Suppressor macrophage (primary cell): ENCODE data around the gene ADARB2.

Experiments
- DNase-seq, 4 experiments: peaks; one replicate each; pipeline ENCODE4 v3.0.0-alpha.2; 2020 to 2022

Gene ADARB2

DNA sequence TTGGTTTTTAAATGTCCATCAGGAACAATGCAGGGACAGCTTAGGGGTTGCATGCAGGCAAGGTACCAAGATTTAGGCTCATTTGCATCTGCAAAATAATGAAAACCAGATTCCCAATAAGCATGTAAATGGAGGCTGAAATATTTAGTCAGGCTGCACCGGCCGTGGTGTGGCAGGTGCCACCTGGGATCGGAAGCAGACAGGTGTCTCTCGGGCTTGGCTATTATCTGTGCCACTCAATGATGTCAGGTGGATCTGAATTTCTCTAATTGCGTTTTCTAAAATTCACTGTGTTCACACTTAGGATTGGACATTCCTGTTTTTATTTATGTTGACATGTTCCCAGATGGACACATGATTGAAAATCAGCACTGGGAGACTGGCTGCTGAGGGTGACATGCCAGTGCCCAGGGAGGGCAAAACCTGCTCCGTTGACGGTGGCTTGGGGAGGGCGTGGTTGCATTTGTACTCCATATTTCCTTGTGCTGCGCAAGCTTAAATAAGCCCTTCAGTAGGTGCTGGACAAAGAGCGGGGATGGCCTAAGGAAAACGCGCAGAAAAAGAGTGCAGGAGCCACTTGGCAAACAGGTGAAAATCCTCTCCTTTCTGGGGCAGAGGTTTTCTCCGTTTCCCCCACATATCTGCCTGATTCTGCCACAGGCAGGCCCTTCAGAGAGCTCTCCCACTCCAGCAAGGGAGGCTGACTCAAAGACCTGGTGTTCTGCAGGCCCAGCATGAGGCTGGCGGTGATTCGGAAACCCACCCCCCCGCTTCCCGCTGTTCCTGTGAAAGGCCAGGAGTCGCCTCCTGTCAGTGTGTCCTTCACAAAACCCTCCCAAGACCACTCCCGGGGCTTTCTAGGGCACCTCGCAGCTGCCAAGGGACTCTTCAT, 538.6 kb downstream of the ADARB2 start:
- no peak for DNase-seq

DNA sequence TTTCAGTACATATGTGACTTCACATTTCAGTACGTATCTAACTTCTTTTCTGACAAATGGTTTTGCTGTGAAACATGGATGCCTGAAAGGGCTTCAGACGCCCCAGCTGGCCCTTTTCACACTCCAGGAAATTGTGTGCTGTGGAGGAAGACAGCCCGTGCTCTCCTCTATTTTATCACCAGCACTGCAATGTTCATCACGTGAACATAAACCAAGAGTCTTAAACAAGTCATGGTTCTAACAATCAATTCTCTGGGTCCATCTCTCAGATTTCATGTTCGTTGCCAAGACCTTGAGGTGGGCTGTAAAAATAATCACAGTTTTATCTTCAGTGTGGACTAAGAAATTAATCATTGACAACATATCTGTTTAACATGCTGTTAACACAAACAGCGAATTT, 539.9 kb downstream of the ADARB2 start:
- no peak for DNase-seq

DNA sequence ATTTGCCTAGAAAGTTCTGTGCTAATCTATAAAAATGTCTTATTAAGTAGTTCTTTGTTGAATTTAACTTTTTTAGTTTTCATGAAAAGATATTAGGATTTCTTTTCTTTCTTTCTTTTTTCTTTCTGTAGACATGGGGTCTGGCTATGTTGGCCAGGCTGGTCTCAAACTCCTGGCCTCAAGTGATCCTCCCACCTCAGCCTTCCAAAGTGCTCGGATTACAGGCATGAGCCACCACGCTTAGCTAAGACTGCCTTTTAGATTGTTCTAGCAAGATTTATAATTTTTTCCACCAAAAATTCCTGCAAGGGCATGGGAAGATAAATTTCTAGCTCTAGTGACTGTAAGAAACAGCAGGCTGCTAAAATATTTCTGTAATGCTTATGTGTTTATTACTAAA, 540.7 kb downstream of the ADARB2 start:
- DNase-seq = no peak

DNA sequence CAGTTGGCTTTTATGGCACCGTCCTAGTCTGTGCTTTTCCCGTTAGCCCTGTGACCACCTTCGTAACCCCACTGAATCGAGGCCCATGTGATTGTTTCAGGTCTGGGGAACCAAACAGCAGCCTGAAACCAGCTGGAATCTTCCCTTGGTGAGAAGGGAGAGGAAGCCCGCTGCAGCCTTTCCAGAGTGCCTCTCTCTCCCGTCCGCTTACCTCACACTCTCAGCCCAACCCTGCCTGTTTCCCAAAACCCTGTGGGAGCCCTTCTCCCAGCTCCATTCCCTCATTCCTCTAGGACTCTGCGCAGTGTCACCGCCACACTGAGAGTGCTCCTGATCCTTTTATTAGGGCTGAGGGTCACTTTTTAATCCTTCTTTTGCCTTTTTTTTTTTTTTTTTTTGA, 541.5 kb downstream of the ADARB2 start:
- no peak for DNase-seq

DNA sequence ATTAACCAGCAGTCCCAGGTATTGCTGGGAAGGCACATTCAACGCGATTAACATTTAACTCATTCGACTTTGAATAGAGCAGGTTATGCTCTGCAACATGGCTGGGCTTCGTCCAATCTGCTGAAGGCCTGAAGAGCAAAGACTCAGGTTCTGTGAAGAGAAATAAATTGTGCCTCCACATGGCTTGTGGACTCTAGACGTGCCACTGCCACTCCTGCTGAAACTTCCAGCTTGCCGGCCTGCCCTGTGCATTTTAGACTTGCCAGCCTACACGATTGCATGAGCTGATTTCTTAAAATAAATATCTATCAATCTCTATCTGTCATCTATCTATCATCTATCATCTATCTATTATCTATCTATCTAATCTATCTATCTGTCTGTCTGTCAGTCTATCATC, 543.2 kb downstream of the ADARB2 start:
- no peak for DNase-seq

DNA sequence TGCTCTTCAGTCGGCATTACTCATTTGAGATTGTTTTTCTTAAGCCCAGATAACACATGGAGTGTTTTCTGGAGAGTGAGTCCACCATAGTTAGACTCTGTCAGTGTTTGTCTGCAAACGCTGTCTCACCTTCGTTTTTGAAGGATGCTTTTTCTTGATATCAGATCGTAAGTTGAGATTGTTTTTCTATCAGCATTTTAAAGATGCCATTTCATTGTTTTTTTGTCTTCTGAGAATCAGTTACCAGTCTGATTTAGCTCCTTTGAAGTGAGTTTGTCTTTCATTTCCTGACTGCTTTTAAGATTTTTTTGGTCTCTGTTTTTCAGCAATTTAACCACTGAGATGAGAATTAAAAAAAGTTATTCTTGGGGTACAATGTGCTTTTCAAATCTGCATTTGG, 543.8 kb downstream of the ADARB2 start:
- DNase-seq = no peak

DNA sequence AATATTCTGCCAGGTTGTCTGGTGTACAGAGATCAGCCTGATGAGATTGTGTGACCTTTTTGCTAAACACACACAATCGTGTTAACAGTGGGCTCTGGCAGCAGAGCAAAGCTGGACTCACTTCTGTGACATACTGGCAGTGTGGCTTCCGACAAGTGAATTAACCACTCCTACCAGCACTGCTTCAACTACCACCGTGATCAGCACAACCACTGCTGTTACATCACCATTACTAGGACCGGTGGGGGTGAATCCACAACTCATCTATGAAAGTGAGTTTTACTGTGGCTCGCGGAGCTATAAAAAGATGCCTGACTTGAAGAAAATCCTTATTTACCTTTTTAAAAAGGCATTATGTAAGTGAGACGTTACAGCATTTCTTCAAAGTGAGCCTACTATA, 545.6 kb downstream of the ADARB2 start:
- DNase-seq = no peak

DNA sequence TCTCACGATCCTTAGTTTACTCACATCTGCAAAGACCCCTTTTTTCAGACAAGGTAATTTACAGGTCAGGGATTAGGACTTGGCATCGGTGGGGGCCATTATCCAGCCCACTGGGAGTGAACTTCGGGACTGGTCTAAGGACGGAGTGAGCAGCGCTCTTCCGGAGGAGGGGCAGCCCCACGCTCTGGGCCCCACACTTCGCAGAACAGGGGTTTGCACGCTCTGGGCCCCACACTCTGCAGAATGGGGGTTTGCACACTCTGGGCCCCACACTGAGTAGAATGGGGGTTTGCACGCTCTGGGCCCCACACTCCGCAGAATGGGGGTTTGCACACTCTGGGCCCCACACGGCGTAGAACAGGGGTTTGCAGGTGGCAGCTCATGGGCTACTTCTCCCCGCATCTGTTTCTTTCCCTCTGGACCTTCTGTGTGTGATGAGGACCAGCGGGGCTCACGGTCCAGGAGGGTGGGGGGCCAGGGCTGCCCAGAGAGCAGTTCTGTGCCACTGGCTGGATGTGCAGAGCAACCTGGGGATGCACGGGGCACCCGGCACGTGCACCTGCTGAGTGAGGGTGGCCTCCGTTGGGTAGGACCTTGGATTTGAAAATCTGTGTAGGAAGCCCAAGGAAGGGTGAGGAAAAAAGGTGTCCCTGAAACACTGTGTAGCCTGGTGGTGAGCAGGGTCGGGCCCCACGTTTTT, 546.4 kb downstream of the ADARB2 start:
- DNase-seq = no peak

DNA sequence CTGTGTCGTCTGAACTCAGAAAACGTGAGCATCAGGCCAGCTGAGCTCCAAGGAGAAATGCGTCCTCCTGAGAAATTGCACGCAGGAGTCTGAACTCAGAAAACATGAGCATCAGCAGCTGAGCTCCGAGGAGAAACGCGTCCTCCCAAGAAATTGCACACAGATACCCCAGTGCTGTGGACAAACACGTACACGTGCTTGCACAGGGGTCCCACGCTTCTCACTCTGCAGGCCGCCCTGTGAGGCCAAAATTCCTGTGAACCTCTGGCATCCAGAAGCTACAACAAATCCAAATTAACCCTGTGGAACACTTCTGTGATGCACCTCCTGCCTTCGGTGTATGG, 547.3 kb downstream of the ADARB2 start:
- no peak for DNase-seq

DNA sequence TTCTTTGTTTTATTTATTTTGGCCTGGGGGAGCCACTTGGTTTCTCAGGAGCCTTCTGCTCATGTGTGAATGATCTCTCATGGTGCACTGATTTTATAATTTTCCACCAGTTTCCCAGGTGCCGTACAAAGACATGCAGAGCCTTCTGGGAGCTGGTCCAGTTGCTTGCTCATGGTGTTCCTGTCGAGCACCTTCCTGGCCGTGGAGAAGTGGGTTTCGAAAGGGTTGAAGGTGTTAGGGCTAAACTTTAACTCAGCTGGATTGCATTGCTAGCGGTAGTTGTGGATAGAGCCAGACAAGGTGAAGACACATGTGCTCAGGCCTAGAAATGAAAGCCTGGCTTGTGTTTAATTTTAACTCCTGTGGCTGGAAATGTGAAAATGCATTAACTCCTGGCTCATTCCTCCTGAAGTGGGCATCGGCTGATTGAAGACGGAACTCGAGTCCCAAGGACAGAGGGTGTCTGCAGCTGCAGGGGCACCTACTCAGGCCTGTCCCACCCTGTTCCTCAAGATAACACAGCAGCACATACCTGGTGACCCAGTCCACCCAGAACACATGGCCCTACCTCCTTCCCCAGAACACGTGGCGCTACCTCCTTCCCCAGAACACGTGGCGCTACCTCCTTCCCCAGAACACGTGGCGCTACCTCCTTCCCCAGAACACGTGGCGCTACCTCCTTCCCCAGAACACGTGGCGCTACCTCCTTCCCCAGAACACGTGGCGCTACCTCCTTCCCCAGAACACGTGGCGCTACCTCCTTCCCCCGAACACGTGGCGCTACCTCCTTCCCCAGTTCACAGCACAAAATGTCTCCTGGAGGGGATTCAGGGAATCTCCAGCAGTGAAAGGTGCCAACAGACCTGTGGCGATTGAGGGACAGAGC, 547.9 kb downstream of the ADARB2 start:
- DNase-seq = no peak

DNA sequence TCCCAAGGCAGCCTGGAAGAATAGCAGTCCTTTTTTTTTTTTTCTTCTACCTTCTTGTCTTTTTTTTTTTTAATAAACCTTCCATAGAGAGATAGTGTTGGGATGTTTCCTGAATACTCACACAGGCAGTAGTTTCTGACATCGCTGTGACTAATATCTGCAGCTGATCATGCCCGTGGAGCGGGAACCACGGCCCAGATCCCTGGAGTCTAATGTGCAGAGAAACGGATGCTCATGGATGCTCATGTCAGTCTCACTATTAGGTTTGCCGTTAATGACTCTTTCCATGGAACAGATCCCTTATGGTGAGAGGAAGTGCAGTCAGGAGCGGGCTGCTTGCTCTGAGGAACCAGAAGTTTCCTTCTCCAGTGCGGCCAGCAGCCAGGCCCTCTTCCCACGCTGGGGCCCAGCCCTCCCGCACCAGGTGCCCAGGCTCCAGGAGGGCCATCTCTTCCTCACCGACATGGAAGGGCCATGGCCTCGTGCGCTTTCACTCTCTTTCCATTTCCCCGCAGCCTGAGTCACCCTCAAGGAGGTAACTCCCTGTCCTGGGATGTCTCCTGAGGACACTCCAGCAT, 548.7 kb downstream of the ADARB2 start:
- DNase-seq = no peak

DNA sequence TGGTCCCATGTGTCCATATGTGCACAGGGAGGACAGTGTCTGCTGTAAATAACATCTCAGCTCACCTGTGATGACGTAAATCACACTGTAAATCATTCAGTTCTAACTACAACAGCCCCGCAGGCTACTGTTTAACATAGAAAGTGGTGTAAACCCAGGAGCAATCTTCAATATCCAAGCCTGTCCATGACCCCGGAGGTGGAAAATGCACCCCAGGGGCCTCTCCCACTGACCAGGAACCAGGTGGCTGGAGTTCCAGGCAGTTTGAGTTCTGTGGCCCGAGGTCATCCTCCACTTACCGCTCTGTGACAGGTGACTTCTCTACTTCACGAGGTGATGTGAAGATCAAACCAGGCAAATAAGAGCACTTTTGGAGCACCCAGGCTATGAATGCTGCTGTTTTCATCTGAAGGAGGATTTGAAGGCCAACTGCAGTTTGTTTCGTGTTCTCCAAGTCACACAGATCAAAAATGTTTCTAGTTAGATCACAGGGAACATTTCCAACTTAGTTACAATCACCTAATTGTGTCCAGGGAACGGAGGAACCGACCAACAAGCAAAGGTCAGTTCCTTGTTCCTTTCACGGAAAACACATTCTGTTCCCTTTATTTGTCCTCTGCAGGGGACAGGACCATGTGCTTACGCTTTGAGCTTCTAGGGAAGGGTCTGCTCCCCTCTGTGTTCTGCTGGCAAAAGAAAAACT, 549.3 kb downstream of the ADARB2 start:
- no peak for DNase-seq

DNA sequence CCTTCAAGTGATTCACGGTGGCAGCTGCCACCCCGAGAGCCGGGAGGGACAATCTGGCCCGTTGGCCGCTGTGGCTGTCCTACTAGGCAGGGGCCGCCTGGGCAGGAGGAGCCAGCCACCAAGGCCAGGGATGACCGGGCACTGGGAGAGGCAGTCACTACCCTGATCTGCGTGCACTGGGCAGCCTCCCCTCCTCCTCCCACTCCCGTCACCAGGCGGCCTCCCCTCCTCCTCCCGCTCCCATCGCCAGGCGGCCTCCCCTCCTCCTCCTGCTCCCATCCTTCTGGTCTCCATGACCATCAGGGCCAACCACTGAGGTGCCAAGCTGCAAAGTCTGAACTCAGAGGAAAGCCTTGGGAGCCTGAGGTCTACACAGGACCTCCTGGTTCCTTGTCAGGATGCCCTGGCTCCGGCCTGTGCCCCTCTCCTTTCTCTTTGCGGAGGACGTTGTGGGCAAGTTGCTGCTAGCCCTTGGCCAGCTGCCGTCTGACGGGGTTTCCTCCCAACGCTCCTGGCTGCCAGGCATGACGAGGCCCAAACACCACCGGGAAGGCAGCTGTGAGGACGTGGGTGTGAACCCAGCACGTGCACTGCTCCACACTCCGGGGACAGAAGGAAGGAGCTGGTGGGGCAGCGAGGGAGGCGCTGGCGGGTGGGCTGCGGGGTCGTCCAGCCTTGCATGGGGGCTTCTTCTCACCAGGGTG, 550.0 kb downstream of the ADARB2 start:
- no peak for DNase-seq

DNA sequence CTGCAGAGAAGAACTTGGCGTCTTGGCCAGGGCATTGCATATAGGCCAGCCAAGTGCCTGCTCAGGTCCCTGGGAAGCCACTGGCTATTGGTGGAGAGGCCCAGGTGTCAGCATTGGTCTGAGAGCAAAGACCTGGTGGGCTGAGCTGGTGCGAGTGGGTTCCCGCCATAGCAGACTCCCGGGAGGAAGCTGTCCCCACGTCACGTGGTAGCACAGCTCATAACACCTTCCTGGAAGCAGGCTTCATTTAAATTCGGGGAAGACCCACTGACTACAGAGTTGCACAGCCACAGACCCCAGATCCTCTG, 550.7 kb downstream of the ADARB2 start:
- DNase-seq = no peak

DNA sequence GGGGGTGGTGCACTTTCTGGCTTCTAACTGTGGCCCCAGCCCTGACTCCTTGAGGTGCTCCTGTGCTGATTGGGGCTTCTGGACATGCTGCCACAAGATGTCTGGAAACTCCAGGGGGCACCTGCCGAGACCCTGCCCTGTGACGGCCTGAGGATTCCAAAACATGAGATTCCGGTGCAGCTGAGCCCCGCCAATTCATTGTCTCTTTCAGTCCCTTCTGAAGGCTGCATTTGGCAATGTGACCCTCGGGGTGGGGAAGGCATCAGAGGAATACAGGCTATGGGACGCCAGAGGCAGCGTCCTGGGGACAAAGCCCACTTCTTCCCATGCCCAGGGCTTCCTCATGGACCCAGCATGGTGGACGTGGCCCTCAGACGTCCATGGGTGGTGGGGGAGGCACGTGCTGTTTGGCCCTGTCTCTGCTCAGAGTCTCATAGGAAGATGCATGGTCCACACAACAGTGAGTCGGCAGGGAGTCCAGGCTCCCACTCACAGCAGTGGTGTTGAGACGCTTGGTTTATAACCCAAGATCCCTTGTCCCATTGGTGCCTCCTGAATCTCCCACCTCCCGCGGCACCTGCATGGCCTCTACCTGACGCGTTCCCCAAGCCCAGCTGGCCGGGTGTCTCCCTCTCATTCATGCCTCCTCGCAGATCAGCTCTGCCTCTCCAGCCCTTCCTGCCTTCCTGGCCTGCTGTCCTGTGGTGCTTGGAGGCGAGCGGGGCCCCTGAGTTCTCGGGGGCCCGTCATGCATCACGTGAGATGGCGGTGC, 551.2 kb downstream of the ADARB2 start:
- no peak for DNase-seq

DNA sequence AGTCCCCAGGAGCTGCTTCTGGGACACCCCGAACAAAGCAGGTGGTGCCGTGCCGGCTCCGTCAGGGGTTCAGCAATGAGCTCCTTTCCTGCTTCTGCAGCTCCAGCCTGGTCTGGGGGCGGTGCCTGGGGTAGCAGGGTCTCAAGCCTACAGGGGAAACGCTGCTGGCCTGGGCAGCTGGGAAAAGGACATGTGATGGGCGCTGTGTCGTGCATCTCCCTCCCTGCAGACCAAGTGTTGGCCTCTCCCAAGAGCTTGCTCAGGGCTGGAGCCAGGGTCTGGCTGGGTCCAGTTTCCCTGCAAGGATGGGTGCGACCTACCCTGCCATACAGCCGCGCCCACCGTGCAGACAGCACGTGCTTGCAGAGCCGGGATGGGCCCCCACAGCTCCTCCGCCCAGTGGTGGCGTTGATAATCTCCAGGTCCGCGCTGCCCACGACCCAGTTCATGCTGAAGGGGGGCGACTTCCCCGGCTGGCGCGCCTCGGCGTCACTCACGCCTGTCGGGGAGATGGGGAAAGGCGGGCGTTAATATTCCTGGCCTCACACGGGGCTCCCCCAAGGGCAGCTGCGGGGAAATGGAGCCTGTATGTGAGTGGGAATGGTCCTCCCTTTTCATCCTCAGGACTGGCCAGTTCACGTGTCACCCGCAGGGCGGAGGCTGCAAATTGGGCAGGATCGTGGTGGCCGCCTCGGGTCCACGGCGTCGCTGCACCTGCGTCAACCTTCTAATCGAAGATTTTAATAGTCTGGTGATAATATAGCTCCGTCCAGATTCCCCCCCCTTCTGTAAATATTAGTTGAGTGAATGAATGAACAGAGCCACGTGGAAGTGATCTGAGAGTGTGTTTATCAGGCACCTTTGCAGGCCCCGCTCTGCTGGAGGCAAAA, 552.5 kb downstream of the ADARB2 start:
- no peak for DNase-seq

DNA sequence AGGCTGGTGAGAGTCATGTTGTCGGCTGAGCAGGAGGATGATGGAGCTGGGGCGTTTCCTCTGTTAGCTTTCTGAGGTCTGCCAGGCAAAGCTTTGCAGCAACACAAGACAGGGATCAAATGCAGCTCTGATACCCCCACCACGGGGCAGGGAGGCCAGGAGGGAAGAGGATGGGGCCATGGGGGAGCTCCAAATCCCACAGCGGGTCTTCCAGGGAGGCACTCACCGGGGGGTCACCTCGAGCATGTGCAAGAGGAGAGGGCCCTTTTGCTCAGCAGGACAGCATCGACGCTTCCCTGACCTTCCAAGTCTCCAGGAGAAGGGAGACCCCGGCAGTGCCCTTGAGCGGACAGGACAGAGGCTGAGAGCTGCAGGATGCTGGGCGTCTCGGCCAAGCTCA, 553.6 kb downstream of the ADARB2 start:
- DNase-seq = no peak

DNA sequence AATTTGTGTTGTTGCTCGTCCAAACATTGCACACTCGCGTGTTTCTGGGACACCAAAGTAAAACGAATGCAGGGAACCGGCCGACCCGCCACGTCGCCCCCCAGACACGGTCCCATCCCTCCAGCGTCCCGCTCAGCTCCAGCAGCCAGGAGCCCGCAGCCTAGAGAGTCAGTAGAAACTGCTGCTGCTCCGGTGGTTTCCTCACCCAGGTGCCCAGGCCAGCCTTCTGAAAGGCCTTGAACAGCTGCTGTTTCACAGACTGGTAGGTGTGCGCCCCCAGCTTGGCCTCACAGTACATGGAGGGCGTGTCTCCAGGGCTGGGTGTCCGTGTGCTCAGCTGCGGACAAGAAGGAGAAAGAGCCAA, 554.3 kb downstream of the ADARB2 start:
- DNase-seq = no peak

DNA sequence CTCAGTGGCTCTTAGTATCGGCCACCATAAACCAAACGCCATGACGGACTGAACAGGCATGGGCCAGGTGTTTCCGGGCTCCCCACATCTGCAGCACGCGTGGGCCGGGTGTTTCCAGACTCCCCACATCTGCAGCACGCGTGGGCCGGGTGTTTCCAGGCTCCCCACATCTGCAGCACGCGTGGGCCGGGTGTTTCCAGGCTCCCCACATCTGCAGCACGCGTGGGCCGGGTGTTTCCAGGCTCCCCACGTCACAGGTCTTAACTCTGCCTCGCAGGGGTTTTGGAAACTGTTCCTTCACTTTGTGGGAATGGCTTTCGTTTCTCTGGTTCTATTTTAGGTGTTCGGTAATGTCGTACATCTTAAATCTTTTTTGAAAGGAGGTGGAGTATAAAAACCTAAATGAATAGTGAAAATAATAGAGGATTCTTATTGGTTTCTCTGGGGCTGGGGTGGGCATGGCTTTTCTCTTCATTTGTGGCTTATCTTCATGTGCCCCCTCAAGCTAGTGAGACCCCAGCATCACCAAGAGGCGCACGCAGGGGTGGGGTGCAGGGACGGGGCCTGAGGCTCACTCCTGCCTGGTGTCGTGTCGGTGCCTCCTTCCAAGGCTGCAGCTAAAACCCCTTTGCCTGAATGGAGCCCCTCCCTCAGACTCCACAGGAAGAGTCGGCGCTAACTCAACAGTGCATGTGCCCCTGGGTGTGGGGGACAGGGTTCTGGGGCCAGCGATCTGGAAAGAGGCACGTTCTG, 554.9 kb downstream of the ADARB2 start:
- DNase-seq = no peak
